Measurements from ENCODE around the gene NDRG3.

The NDRG3 gene
- 34.9 to 47.6 reads per million in 2 donors for total RNA-seq

- DNase-seq, result peak; percentile 84 to 96 (median 89)
Measured at GRCh38 chr20:36745927-36746659, at the start of gene NDRG3. Gene NDRG3 (minus strand): TSS chr20:36746090. CDS start chr20:36721735, 24,355 bp downstream.

- no peak for DNase-seq
Measured at GRCh38 chr20:36794116-36794474, 48.2 kb upstream of the NDRG3 start.

DNA sequence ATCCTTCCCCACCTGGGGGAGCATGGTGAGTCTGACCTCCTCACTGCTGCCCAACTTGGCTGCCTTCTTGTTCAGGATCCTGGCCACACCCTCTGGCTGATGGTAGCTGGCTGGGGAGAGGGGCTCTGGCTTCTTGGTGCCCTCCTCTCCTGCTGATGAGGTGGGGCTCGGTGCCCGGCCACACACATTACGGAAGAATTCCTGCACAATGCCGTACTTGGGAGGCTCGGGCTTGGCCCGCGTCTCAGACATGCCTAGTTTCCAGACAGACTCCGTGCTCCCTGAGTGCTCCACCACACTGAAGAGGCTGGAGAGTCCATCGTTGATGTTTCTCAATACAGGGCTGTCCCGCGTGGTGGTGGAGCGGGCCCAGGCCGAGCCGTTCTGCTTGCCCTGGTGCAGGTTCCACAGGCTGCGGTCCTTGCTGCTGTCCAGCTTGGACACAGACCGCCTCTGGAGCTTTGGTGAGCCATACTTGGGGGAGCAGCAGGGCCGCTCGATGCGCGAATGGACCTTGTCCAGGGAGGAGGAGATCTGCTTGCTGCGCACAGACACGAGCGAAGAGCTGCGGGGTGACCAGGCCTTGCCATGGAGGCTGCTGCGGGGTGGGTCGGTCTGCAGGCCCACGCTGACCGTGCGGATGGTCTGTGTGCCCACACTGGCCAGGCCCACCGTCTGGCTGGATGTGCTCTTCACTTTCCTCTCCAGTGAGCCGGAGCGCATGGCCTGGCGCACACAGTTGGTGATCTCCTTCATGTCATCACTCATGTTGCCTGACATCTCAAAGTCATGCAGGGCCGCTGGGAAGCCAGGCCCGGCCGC, 47.6 kb upstream of the NDRG3 start:
- DNase-seq, result no peak

GRCh38 chr20:36792422-36792821, 46.5 kb upstream of the NDRG3 start:
- DNase-seq, result peak in 1 of 5 experiments; percentile 53

GRCh38 chr20:36791862-36792261, 46.0 kb upstream of the NDRG3 start:
- DNase-seq, result no peak

- no peak for DNase-seq
Measured at GRCh38 chr20:36786663-36787062, 40.8 kb upstream of the NDRG3 start.

- DNase-seq, result no peak
Measured at GRCh38 chr20:36786246-36786645, 40.4 kb upstream of the NDRG3 start.

- no peak for DNase-seq
Measured at GRCh38 chr20:36785308-36785707, 39.4 kb upstream of the NDRG3 start.

DNA sequence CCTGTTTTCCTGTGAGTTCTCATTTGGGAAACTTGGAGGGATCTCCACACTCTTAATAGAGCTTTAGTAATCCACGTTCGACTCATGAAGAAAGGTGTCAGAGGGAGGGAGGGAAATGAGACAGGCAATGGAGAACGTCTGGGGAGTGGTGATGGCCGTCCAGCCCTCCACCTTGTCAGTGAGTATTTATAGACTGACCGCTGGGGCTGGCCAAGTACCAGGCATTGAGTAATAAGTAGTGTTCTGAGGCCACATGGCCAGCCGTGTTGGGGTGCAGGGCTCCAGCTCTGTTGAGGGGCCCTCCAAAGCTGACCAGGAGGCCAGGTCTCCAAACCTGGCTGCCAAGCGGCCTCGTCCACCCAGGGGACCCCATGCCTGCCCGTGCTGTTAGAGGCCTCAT, 39.0 kb upstream of the NDRG3 start:
- no peak for DNase-seq

DNA sequence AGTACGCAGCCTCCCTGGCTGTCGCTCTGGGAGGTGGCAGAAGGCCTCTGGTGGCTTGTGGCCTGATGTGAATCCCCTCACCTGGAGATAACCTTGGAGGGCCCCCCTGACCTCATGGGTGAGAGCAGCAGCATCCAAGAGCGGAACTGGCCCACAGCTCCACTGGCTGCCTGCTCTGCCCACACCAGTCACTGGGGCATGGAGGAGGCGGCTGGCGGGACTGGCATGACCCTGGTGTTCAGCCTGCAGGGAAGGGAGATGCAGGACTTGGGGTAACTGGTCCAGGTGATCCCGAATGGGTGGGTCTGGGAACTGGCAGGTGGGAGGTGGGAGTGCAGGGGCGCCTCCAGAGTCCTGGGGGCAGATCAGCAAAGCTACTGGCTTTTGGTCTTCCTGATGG, 38.2 kb upstream of the NDRG3 start:
- no peak for DNase-seq

- no peak for DNase-seq
Measured at GRCh38 chr20:36779656-36780025, 33.8 kb upstream of the NDRG3 start.

- no peak for DNase-seq
Measured at GRCh38 chr20:36778831-36779655, 33.2 kb upstream of the NDRG3 start.

DNA sequence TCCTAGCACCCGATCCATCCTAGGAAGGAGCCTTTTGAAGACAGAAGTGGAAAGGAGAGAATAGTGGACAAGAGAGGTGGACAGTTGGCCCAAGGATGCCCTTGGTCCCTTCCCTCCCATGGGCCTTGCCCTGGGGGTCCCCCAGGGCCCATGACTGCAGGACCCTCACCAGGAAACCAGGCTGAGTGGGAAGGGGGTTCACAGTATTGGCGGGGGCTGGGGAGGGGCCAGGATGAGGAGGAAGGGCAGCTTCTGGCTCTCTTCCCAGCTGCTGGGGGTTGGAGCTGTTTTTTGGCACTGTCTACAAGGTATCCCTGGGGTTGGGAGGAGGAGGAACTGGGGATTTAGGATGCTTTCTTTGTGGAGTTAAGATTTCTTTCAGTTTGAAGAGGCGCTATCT, 31.7 kb upstream of the NDRG3 start:
- DNase-seq, result no peak

GRCh38 chr20:36777167-36777566, 31.3 kb upstream of the NDRG3 start:
- no peak for DNase-seq

DNA sequence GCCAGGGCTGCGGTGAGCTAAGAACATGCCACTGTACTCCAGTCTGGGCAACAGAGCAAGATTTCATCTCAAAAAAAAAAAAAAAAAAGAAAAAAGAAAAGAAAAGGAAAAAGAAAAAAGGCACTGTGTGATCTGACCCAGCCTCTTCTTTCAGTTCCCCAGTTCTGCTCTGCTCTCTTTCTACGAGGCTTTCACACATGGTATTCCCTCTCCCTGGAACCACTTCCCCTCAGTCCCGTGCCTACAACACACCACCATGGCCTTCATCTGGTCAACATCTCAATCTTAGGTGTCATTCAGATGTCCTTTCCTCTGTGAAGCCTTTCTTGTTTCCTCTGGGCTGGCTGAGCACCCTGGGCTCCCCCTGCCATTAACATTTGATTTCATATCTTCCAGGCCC, 29.9 kb upstream of the NDRG3 start:
- no peak for DNase-seq

DNA sequence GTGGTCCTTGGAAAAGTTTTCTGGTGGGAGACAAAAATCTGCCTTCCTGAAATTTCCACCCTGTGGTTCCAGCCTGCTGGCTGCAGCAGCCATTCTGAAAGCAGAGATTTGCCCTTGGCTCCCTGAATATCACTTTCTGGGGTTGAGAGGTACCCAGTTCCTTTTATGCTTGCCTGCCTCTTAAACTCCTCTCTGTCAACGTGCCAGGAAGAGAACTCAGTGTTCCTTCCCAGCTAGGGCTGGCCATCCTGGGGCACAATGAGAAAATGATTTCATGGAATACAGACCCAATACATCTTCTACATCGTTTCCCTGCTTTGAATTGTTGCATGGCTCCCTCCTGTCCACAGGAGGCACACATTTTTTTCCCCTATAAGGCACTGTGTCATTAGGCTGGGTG, 29.3 kb upstream of the NDRG3 start:
- DNase-seq, result no peak

DNA sequence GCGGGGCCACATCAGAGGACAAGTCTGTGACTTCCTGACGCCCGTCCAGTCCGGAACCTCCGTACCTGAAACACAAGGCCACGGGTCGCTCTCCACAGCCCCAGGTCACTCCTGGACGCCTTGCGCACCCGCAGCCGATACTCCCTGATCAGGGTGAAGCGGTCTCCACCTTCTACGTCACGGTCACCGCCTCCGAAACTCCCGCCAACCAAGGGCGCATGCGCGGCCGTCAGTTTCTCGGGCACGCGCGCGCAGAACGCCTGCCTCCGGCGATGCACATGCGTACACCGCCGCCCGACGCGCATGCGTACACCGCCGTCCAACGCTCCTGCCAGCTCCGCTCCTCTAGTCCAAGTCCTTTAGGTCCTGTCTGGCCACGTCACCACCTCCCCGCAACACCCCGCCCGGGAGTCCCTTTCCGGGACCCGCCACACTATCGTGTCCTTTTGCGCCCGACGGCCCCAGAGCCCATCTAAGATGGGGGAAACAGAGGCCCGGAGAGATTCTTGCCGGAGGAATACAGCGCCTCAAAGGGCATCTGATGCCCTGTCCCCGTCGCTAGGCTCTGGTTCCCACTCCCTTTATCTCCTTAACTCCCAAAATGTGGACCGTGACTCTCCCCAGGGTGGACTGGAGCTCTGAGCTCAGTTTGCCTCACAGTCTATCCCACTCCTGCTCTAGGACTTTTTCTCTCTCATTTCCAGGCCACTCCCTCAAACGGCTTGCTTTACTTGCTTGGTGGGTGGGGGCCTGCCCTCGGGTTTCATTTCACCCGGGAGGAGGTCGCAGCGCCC, 27.9 kb upstream of the NDRG3 start, which contains the start of gene DSN1:
TSS of gene DSN1 (minus strand) at position 167 of the 794 bp plus-strand sequence. CDS start 2,305 bp downstream, outside the sequence.
- DNase-seq, result peak; percentile 95 to 99 (median 97)

GRCh38 chr20:36773107-36773596, 27.3 kb upstream of the NDRG3 start:
- no peak for DNase-seq

DNA sequence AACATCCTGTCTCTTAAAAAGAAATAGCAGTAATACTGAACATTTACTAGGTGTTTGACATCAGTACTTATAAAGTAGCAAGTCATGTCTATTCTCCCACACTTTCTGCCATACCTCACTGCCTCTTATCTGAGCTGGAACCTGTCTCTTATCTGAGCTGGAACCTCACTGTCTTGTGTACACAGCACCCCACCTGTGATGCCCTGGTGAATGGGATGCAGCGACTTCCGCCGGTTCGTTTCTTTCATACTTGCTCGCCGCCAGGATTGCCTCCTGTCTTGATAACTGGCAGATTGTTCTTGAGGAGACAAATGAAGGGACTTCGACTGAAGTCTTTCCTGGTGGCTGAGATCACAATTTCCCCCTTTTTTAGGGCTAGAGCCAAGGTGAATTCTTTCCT, 24.8 kb upstream of the NDRG3 start:
- no peak for DNase-seq

DNA sequence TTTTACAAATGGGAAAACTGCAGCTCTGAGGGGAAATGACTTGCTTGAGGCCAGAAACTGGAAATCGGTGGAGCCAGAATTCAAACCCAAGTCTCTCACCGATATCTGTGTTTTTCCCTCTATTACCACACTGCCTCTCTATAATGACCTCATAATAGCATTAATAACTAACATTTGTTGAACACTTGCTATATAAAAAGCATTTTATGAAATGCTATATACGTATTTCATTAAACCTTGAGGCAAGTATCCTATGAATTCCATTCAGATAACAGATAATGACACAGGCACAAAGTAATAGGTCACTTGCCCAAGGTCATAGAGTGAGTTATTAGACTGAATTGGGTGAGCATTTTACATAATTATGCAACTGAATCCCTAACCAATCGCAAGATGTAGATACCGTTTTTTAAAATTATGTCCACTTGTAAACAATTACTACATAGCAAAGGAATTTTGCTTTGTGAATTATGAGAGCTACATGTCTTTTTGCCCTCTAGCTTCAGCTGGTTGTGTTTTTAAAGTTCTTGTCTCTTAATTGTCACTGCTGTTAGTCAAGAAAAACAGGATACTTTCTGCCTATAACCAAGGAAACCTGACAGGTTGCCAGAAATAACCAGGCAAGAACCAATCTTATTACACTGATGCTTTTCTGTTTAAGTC, 23.0 kb upstream of the NDRG3 start:
- no peak for DNase-seq

DNA sequence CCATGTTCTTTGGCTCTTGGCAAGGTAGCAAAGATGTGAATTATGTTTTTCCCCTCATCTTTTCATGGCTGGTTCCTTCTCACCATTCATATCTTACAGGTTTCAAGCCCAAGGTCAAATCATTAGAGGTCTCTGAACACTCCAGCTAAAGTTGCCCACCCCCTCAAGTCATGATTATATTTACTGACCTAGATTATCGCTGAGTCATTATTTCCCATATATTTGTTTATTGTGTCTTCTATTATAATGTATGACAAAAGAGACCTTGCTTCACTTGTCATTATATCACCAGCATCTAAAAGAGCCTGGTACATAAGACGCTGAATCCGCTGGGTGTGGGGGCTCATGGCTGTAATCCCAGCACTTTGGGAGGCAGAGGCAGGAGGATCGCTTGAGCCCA, 15.2 kb upstream of the NDRG3 start:
- no peak for DNase-seq

- DNase-seq, result no peak
Measured at GRCh38 chr20:36760647-36761046, 14.8 kb upstream of the NDRG3 start.

Data from T-helper 2 cell (primary cell).